ENCODE results near the gene GDPD4. TPM values are rescaled to one million over a fixed set of nuclear protein-coding genes. Genes with fewer than 3 reads are reported as not detected.

The GDPD4 gene
- total RNA-seq, 1 experiment from 2014 or later, result not detected

GRCh38 chr11:77202941-77203900 lies 98.3 kb downstream of the GDPD4 start:
- Mint-ChIP-seq H3K4me1 (ENCODE audit: low read depth, unreplicated experiment) (no peaks in the 10 kb centered on the region), H3K27me3 (ENCODE audit: unreplicated experiment) (no peaks in the 10 kb centered on the region)

GRCh38 chr11:77201991-77202841 lies 99.3 kb downstream of the GDPD4 start:
- no peaks in the 10 kb centered on the region for H3K36me3 Mint-ChIP-seq (ENCODE audit: insufficient read depth, unreplicated experiment)
- CTCF ChIA-PET, result no interaction called here
- no peaks in the 10 kb centered on the region for H3K4me1 Mint-ChIP-seq (ENCODE audit: low read depth, unreplicated experiment)
- no peak for TF ChIP-seq CTCF (IDR thresholded peaks at IDR 0.05; ENCODE audit: unreplicated experiment)
- H3K27me3 Mint-ChIP-seq (ENCODE audit: unreplicated experiment), result no peaks in the 10 kb centered on the region
- no TSS peak for BruUV-seq (replicated peaks)
- intact Hi-C loops (cut with micrococcal nuclease; ENCODE audit: unreplicated experiment), result no loop called here
- no peak overlapping the region for H3K4me3 Mint-ChIP-seq (ENCODE audit: low read depth, unreplicated experiment)
- no peak overlapping the region for H3K27ac Mint-ChIP-seq (ENCODE audit: unreplicated experiment)
- no peaks in the 10 kb centered on the region for H3K9me3 Mint-ChIP-seq (ENCODE audit: low read depth, unreplicated experiment)
- no peak for DNase-seq

More at GRCh38 chr11:77202941-77203900, 98.3 kb downstream of the GDPD4 start:
- Mint-ChIP-seq H3K4me3 (ENCODE audit: low read depth, unreplicated experiment) (no peak overlapping the region), H3K9me3 (ENCODE audit: low read depth, unreplicated experiment) (no peaks in the 10 kb centered on the region), H3K27ac (ENCODE audit: unreplicated experiment) (no peak overlapping the region), H3K36me3 (ENCODE audit: insufficient read depth, unreplicated experiment) (no peaks in the 10 kb centered on the region)
- no TSS peak for BruUV-seq (replicated peaks)
- no peak for TF ChIP-seq CTCF (IDR thresholded peaks at IDR 0.05; ENCODE audit: unreplicated experiment)
- DNase-seq, result no peak
- CTCF ChIA-PET, result no interaction called here
- intact Hi-C loops (cut with micrococcal nuclease; ENCODE audit: unreplicated experiment), result no loop called here

- H3K4me1 Mint-ChIP-seq (ENCODE audit: low read depth, unreplicated experiment), result no peaks in the 10 kb centered on the region
- H3K9me3 Mint-ChIP-seq (ENCODE audit: low read depth, unreplicated experiment), result no peaks in the 10 kb centered on the region
- TF ChIP-seq CTCF (IDR thresholded peaks at IDR 0.05; ENCODE audit: unreplicated experiment), result no peak
- no peak overlapping the region for H3K4me3 Mint-ChIP-seq (ENCODE audit: low read depth, unreplicated experiment)
- CTCF ChIA-PET, result no interaction called here
- BruUV-seq (replicated peaks), result no TSS peak
- no peak for DNase-seq
- no peaks in the 10 kb centered on the region for H3K27me3 Mint-ChIP-seq (ENCODE audit: unreplicated experiment)
- H3K27ac Mint-ChIP-seq (ENCODE audit: unreplicated experiment), result no peak overlapping the region
- H3K36me3 Mint-ChIP-seq (ENCODE audit: insufficient read depth, unreplicated experiment), result no peaks in the 10 kb centered on the region
- intact Hi-C loops (cut with micrococcal nuclease; ENCODE audit: unreplicated experiment), result no loop called here
Observed at GRCh38 chr11:77201370-77201769, 100.1 kb downstream of the GDPD4 start.

GRCh38 chr11:77200351-77201268 lies 100.9 kb downstream of the GDPD4 start:
- CTCF ChIA-PET, result no interaction called here
- no peak for DNase-seq
- Mint-ChIP-seq H3K36me3 (ENCODE audit: insufficient read depth, unreplicated experiment) (no peaks in the 10 kb centered on the region), H3K4me3 (ENCODE audit: low read depth, unreplicated experiment) (no peak overlapping the region), H3K4me1 (ENCODE audit: low read depth, unreplicated experiment) (no peaks in the 10 kb centered on the region), H3K27me3 (ENCODE audit: unreplicated experiment) (no peaks in the 10 kb centered on the region), H3K9me3 (ENCODE audit: low read depth, unreplicated experiment) (no peaks in the 10 kb centered on the region), H3K27ac (ENCODE audit: unreplicated experiment) (no peak overlapping the region)
- TF ChIP-seq CTCF (IDR thresholded peaks at IDR 0.05; ENCODE audit: unreplicated experiment), result no peak
- BruUV-seq (replicated peaks), result no TSS peak
- intact Hi-C loops (cut with micrococcal nuclease; ENCODE audit: unreplicated experiment), result no loop called here
